ENCODE measurements around the gene RANBP17. TPM values are rescaled to one million over a fixed set of nuclear protein-coding genes. Genes with fewer than 3 reads are reported as not detected.

Gene RANBP17
- total RNA-seq, 1 experiment from 2014 or later = not detected

- ChIA-PET POLR2A (ENCODE audit: low non-redundant PET) (no interaction called here), CTCF (interaction anchor here (0.6 kb wide), 1 partner anchor 1759 kb away, joined by 3 read pairs; no protein-coding TSS in a partner anchor)
- no peaks in the 10 kb centered on the region for H3K9me3 ChIP-seq (ENCODE audit: low read depth, low read length, poor library complexity, severe bottlenecking)
- no TSS peak for BruUV-seq (replicated peaks)
- peaks cover 100% of the 10 kb centered on the region for H3K27me3 ChIP-seq (replicated peaks; ENCODE audit: insufficient read depth, low read depth, low read length, poor library complexity)
- no peaks in the 10 kb centered on the region for H3K36me3 ChIP-seq (ENCODE audit: insufficient read depth, low read length, poor library complexity, severe bottlenecking)
- H3K4me3 ChIP-seq (ENCODE audit: low read depth, low read length, poor library complexity, severe bottlenecking) = no peak overlapping the region
- TF ChIP-seq EZH2 (IDR thresholded peaks at IDR 0.05; ENCODE audit: borderline replicate concordance, low read depth, low read length, poor library complexity, severe bottlenecking) (peak; percentile 81), CTCF (conservative IDR thresholded peaks at IDR 0.05; ENCODE audit: low read depth, low read length) (no peak)
- no peak overlapping the region for H3K27ac ChIP-seq (ENCODE audit: low read depth, low read length, poor library complexity, severe bottlenecking)
- intact Hi-C loops (cut with micrococcal nuclease; ENCODE audit: unreplicated experiment) = no loop called here
- DNase-seq (ENCODE audit: low spot score) = no peak
- no peaks in the 10 kb centered on the region for H3K4me1 ChIP-seq (ENCODE audit: insufficient read depth, low read length, poor library complexity, severe bottlenecking)
Measured at GRCh38 chr5:171310819-171311321, 449.1 kb downstream of the RANBP17 start.

GRCh38 chr5:171311322-171312077 is 449.7 kb downstream of the RANBP17 start:
- Histone ChIP-seq H3K36me3 (ENCODE audit: insufficient read depth, low read length, poor library complexity, severe bottlenecking) (no peaks in the 10 kb centered on the region), H3K4me1 (ENCODE audit: insufficient read depth, low read length, poor library complexity, severe bottlenecking) (no peaks in the 10 kb centered on the region), H3K9me3 (ENCODE audit: low read depth, low read length, poor library complexity, severe bottlenecking) (no peaks in the 10 kb centered on the region), H3K27ac (ENCODE audit: low read depth, low read length, poor library complexity, severe bottlenecking) (no peak overlapping the region), H3K27me3 (replicated peaks; ENCODE audit: insufficient read depth, low read depth, low read length, poor library complexity) (peaks cover 100% of the 10 kb centered on the region), H3K4me3 (ENCODE audit: low read depth, low read length, poor library complexity, severe bottlenecking) (no peak overlapping the region)
- intact Hi-C loops (cut with micrococcal nuclease; ENCODE audit: unreplicated experiment) = no loop called here
- ChIA-PET CTCF (interaction anchor here (0.6 kb wide), 1 partner anchor 1759 kb away, joined by 3 read pairs; no protein-coding TSS in a partner anchor), POLR2A (ENCODE audit: low non-redundant PET) (no interaction called here)
- BruUV-seq (replicated peaks) = no TSS peak
- TF ChIP-seq CTCF (conservative IDR thresholded peaks at IDR 0.05; ENCODE audit: low read depth, low read length) (no peak), EZH2 (IDR thresholded peaks at IDR 0.05; ENCODE audit: borderline replicate concordance, low read depth, low read length, poor library complexity, severe bottlenecking) (peak; percentile 26)
- peak; percentile 29 for DNase-seq (ENCODE audit: low spot score)

GRCh38 chr5:171312129-171312974 is 450.5 kb downstream of the RANBP17 start:
- intact Hi-C loops (cut with micrococcal nuclease; ENCODE audit: unreplicated experiment) = no loop called here
- Histone ChIP-seq H3K4me3 (ENCODE audit: low read depth, low read length, poor library complexity, severe bottlenecking) (no peak overlapping the region), H3K36me3 (ENCODE audit: insufficient read depth, low read length, poor library complexity, severe bottlenecking) (no peaks in the 10 kb centered on the region), H3K4me1 (ENCODE audit: insufficient read depth, low read length, poor library complexity, severe bottlenecking) (no peaks in the 10 kb centered on the region), H3K27ac (ENCODE audit: low read depth, low read length, poor library complexity, severe bottlenecking) (no peak overlapping the region), H3K27me3 (replicated peaks; ENCODE audit: insufficient read depth, low read depth, low read length, poor library complexity) (peaks cover 100% of the 10 kb centered on the region), H3K9me3 (ENCODE audit: low read depth, low read length, poor library complexity, severe bottlenecking) (no peaks in the 10 kb centered on the region)
- POLR2A ChIA-PET (ENCODE audit: low non-redundant PET) = no interaction called here
- no peak for DNase-seq (ENCODE audit: low spot score)
- TF ChIP-seq EZH2 (IDR thresholded peaks at IDR 0.05; ENCODE audit: borderline replicate concordance, low read depth, low read length, poor library complexity, severe bottlenecking) (peak; percentile 86), CTCF (conservative IDR thresholded peaks at IDR 0.05; ENCODE audit: low read depth, low read length) (no peak)
- CTCF ChIA-PET = no interaction called here
- no TSS peak for BruUV-seq (replicated peaks)

All from A673 (cell line).